Neural progenitor cell (in vitro differentiated cells): ENCODE results near the gene TNFRSF21.

Experiments
- EZH2phosphoT487 ChIP-seq: fragments of 200-600 bp; sonication (generic); IDR thresholded peaks from 2 replicates; pipeline ENCODE4 v1.6.1; 2017; ENCODE audit warnings: antibody characterized with exemption
- TF ChIP-seq, protein P1 (sequence below): fragments of 200-600 bp; sonication (generic); IDR thresholded peaks from 2 replicates; pipeline ENCODE4 v1.5.1; 2017; ENCODE audit warnings: antibody characterized with exemption, mild to moderate bottlenecking

DNA sequence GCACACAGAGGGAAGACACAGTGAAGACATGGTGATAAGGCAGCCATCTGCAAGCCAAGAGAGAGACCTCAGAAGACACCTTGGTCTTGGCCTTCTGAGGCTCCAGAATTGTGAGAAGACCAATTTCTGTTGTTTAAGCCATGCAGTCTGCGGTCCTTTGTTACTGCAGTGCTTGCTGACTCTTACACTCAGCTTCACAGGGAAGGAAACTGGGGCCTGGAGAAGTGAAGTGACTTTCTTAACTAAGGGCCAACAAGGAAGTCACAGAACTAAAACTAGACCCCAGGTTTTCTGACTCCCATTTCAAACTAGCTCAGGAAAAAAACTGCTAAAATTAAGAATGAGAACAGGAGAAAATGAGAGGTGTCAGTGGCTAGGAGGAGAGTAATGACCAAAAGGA lies 74.3 kb downstream of the TNFRSF21 start:
- TF ChIP-seq, protein P1, sequence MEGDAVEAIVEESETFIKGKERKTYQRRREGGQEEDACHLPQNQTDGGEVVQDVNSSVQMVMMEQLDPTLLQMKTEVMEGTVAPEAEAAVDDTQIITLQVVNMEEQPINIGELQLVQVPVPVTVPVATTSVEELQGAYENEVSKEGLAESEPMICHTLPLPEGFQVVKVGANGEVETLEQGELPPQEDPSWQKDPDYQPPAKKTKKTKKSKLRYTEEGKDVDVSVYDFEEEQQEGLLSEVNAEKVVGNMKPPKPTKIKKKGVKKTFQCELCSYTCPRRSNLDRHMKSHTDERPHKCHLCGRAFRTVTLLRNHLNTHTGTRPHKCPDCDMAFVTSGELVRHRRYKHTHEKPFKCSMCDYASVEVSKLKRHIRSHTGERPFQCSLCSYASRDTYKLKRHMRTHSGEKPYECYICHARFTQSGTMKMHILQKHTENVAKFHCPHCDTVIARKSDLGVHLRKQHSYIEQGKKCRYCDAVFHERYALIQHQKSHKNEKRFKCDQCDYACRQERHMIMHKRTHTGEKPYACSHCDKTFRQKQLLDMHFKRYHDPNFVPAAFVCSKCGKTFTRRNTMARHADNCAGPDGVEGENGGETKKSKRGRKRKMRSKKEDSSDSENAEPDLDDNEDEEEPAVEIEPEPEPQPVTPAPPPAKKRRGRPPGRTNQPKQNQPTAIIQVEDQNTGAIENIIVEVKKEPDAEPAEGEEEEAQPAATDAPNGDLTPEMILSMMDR: no peak
- no peak for TF ChIP-seq EZH2phosphoT487
